Gastrocnemius medialis (tissue), 4 donors: Measurements from ENCODE around the gene LRRC74A. TPM values are rescaled to one million over a fixed set of nuclear protein-coding genes. Genes with fewer than 3 reads are reported as not detected.
A peak's percentile ranks its signal among the peaks of the same experiment; 100 is the strongest.

ENCODE experiments used
- ATAC-seq, 2 donors: fragments of 150-250 bp; one replicate each; pipeline ENCODE4 v1.9.1; 2016
- DNase-seq, 2 donors: peaks; one replicate each; pipeline ENCODE4 v3.0.0-alpha.2; 2019
- H3K27ac ChIP-seq, 4 donors: fragments of 200-600 bp; sonication (generic); 1 replicate in 1 of 4; 2 replicates in 3 of 4; pipeline ENCODE4 v1.5.1; 2016 to 2018; ENCODE audit warnings: mild to moderate bottlenecking in 2 of 4, moderate library complexity in 1 of 4
- H3K27me3 ChIP-seq, 3 donors: fragments of 200-600 bp; sonication (generic) in 2 of 3; 1 replicate in 1 of 3; 2 replicates in 2 of 3; pipeline versions ENCODE4 v1.5.1 to v1.6.0; 2016 to 2019; ENCODE audit warnings: mild to moderate bottlenecking in 1 of 3, moderate library complexity in 1 of 3
- H3K36me3 ChIP-seq, 2 donors: fragments of 200-600 bp; sonication (generic) in 1 of 2; one replicate each; pipeline ENCODE4 v1.5.1; 2017 to 2018
- H3K4me1 ChIP-seq, 2 donors: fragments of 200-600 bp; sonication (generic) in 1 of 2; one replicate each; pipeline ENCODE4 v1.5.1; 2016 to 2017; ENCODE audit warnings: mild to moderate bottlenecking in 2 of 2
- H3K4me3 ChIP-seq, 4 donors: fragments of 200-600 bp; sonication (generic) in 3 of 4; 1 replicate in 1 of 4; 2 replicates in 3 of 4; pipeline ENCODE4 v1.5.1; 2016 to 2019; ENCODE audit warnings: mild to moderate bottlenecking in 2 of 4
- H3K9me3 ChIP-seq, 3 donors: fragments of 200-600 bp; sonication (generic) in 2 of 3; 1 replicate in 1 of 3; 2 replicates in 2 of 3; pipeline ENCODE4 v1.5.1; 2016 to 2019
- CTCF ChIP-seq, 5 experiments: fragments of 450-650 bp in 3 of 5; fragments of 200-600 bp in 2 of 5; sonication (generic) in 2 of 5; IDR thresholded peaks in 4 of 5; conservative IDR thresholded peaks in 1 of 5; 1 replicate in 4 of 5; 2 replicates in 1 of 5; pipeline ENCODE4 v1.5.1; 2016 to 2019; ENCODE audit warnings: antibody characterized with exemption in 5 of 5, mild to moderate bottlenecking in 3 of 5, moderate library complexity in 3 of 5
- POLR2A ChIP-seq, 2 donors: fragments of 450-650 bp; IDR thresholded peaks; one replicate each; pipeline ENCODE4 v1.6.1; 2017; ENCODE audit warnings: antibody characterized with exemption in 2 of 2, mild to moderate bottlenecking in 2 of 2, moderate library complexity in 2 of 2
- in situ Hi-C, 4 donors: fragments of 200-750 bp; cut with MboI; loops; one replicate each; pipeline versions ENCODE4 v1.15.0 to v1.8.0; 2017; ENCODE audit warnings: low sequenced_read_pairs in 4 of 4
- intact Hi-C: fragments of 100-400 bp; cut with DNase I; formaldehyde crosslinking; loops from one replicate; pipeline ENCODE4 v1.15.1; 2023; ENCODE audit warnings: low total_unique reads
- total RNA-seq, 4 donors: library from RNA; depleted of rRNA; stranded (reverse); fragments of >200 nt; gene quantifications; one replicate each; pipeline versions ENCODE4 v1.1.0 to v1.2.3, GENCODE V29; 2016

The LRRC74A gene
- total RNA-seq, 4 donors from 2014 or later, result not detected

- intact Hi-C loops, result no loop called here
- TF ChIP-seq POLR2A (IDR thresholded peaks at IDR 0.05) (no peak), CTCF (IDR thresholded peaks at IDR 0.05 in 4 of 5, conservative IDR thresholded peaks at IDR 0.05 in 1 of 5) (no peak)
- H3K9me3 ChIP-seq, result no peaks in the 10 kb centered on the region
- ATAC-seq (no peak), DNase-seq (no peak)
- H3K27me3 ChIP-seq, result no peaks in the 10 kb centered on the region
- H3K36me3 ChIP-seq, result peaks cover 0 to 64% of the 10 kb centered on the region in 2 donors
- no peak overlapping the region for H3K4me3 ChIP-seq
- no peak overlapping the region for H3K27ac ChIP-seq
- in situ Hi-C loops, result no loop called here
- peaks cover 2 to 10% of the 10 kb centered on the region in 2 donors for H3K4me1 ChIP-seq
These were observed 19.8 kb upstream of the LRRC74A start for GRCh38 chr14:76806446-76806845.

GRCh38 chr14:76808011-76808410 is 18.2 kb upstream of the LRRC74A start:
- no peak for ATAC-seq
- no peak for DNase-seq

GRCh38 chr14:76808990-76809389 is 17.2 kb upstream of the LRRC74A start:
- TF ChIP-seq POLR2A (IDR thresholded peaks at IDR 0.05) (no peak), CTCF (IDR thresholded peaks at IDR 0.05 in 4 of 5, conservative IDR thresholded peaks at IDR 0.05 in 1 of 5) (no peak)
- ATAC-seq, result no peak
- no peaks in the 10 kb centered on the region for H3K27me3 ChIP-seq
- no peak overlapping the region for H3K4me3 ChIP-seq
- H3K27ac ChIP-seq, result no peak overlapping the region
- peaks cover 0 to 40% of the 10 kb centered on the region in 2 donors for H3K36me3 ChIP-seq
- DNase-seq, result no peak
- in situ Hi-C loops, result no loop called here
- intact Hi-C loops, result no loop called here
- peaks cover 8 to 16% of the 10 kb centered on the region in 2 donors for H3K4me1 ChIP-seq
- no peaks in the 10 kb centered on the region for H3K9me3 ChIP-seq

More at GRCh38 chr14:76808011-76808410, 18.2 kb upstream of the LRRC74A start:
- peaks cover 8 to 16% of the 10 kb centered on the region in 2 donors for H3K4me1 ChIP-seq
- no peaks in the 10 kb centered on the region for H3K27me3 ChIP-seq
- H3K36me3 ChIP-seq, result peaks cover 0 to 50% of the 10 kb centered on the region in 2 donors
- TF ChIP-seq POLR2A (IDR thresholded peaks at IDR 0.05) (no peak), CTCF (IDR thresholded peaks at IDR 0.05 in 4 of 5, conservative IDR thresholded peaks at IDR 0.05 in 1 of 5) (no peak)
- no peaks in the 10 kb centered on the region for H3K9me3 ChIP-seq
- H3K4me3 ChIP-seq, result no peak overlapping the region
- intact Hi-C loops, result no loop called here
- in situ Hi-C loops, result no loop called here
- H3K27ac ChIP-seq, result no peak overlapping the region

- H3K36me3 ChIP-seq, result peaks cover 0 to 26% of the 10 kb centered on the region in 2 donors
- H3K9me3 ChIP-seq, result no peaks in the 10 kb centered on the region
- TF ChIP-seq POLR2A (IDR thresholded peaks at IDR 0.05) (no peak), CTCF (IDR thresholded peaks at IDR 0.05 in 4 of 5, conservative IDR thresholded peaks at IDR 0.05 in 1 of 5) (no peak)
- H3K4me1 ChIP-seq, result peaks cover 8 to 16% of the 10 kb centered on the region in 2 donors
- DNase-seq (no peak), ATAC-seq (no peak)
- H3K4me3 ChIP-seq, result peak overlapping the region in 2 of 4 donors; percentile 71 to 86
- intact Hi-C loops, result loop anchor here (10.0 kb wide), 2 partner anchors 336 to 804 kb away; partner anchors contain the start of gene SPTLC2
- H3K27ac ChIP-seq, result peak overlapping the region in 3 of 4 donors; percentile 86 to 92 (median 90)
- in situ Hi-C loops, result no loop called here
- H3K27me3 ChIP-seq, result no peaks in the 10 kb centered on the region
These were observed 15.7 kb upstream of the LRRC74A start for GRCh38 chr14:76810525-76810924.
